22Rv1 (cell line): ENCODE measurements around the gene ISM1.

ENCODE experiments used
- CTCF ChIP-seq: fragments of 450-650 bp; IDR thresholded peaks from 2 replicates; pipeline ENCODE4 v1.5.1; 2017; ENCODE audit warnings: mild to moderate bottlenecking
- ZFX ChIP-seq: fragments of 450-650 bp; IDR thresholded peaks from 2 replicates; pipeline ENCODE4 v1.6.1; 2017; ENCODE audit warnings: antibody characterized with exemption, borderline replicate concordance

GRCh38 chr20:13336308-13337089, 115.4 kb downstream of the ISM1 start:
- TF ChIP-seq CTCF (no peak), ZFX (no peak)
